ENCODE measurements around the gene CD101.

Gene CD101

GRCh38 chr1:117051224-117052064, 49.9 kb downstream of the CD101 start:
- DNase-seq (ENCODE audit: low read depth in 2 of 3, low spot score in 2 of 3) = no peak

DNA sequence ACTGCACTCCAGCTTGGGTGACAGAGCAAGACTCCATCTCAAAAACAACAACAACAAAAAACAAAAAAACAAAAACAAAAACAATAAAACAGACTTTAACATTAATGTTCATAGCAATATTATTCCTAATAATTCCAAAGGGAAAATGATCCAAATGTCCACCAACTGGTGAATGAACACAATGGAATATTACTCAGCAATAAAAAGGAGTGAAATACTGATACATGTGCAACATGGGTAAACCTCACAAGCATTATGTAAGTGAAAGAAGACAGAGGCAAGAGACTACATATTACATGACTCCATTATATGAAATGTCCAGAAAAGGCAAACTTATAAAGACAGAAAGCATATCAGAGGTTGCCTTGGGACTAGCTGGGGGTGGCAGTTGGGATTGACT, 52.5 kb downstream of the CD101 start:
- DNase-seq (ENCODE audit: low read depth in 2 of 3, low spot score in 2 of 3) = no peak

GRCh38 chr1:117058810-117059209, 57.2 kb downstream of the CD101 start:
- DNase-seq (ENCODE audit: low read depth in 2 of 3, low spot score in 2 of 3) = no peak

- peak; percentile 48 to 63 (median 62) for DNase-seq (ENCODE audit: low read depth in 2 of 3, low spot score in 2 of 3)
These were observed 57.7 kb downstream of the CD101 start for GRCh38 chr1:117059334-117059677.

DNA sequence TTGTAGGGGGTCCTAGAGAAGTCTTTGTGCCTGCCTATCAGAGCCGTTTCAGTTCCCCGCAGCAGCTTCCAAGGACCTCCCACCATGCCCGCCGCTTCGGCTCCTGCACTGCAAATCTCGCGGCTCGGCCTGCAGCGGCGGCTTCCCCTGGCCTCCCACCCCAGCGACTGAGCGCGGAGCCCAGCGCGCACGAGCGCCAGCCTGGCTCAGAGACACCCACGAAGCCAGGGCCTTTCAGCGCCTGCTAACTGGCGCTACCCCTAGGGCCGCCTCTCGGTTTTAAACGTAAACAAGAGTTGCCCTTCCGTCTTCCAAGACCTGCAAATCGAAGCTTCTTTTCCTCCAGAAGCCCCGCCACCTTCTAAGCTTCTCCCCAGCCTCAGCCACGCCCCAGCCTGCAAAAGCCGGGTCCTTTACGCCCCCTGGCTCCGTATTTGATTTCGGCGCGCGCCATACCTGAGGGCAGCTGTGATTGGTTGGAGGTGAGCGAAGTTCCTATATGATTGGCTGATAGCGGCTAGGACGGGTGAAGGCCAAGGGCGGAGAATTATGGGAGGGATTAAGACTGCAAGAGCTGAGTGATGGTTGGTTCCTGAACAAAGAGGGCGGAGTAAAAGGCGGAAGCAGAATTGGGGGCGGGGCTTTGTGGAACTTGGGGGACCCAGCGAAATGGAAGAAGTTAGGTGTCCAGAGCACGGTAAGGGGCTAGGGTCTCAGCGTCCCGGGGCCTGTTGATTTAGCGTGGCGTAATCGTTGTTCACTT, 58.3 kb downstream of the CD101 start, which contains the start of gene TTF2:
Gene TTF2 (plus strand): TSS at position 649 of the 763 bp plus-strand sequence. CDS start 21 bp downstream, at position 670.
- peak; percentile 87 to 92 (median 87) for DNase-seq (ENCODE audit: low read depth in 2 of 3, low spot score in 2 of 3)

- no peak for DNase-seq (ENCODE audit: low read depth in 2 of 3, low spot score in 2 of 3)
These were observed 59.1 kb downstream of the CD101 start for GRCh38 chr1:117060441-117061317.

DNA sequence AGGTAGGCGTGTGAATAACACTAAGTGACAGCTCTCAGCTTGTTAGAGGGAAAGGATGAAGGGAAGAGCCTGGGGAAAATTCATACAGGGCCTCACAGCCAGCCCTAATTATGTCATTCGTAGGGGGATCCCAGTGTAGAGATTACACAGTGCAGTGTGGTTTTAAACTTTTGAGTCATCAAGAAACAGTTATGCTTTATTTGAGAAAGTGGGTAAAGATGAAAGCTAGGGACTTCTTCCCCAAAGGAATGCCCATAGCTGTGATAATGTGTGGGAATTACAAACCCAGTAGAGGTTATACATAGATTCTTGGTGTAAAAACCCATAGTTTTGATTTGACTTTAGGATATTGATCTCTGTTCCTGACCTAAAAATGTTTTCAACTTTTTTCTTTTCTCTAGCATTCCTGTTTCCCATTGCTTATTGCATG, 60.4 kb downstream of the CD101 start:
- DNase-seq (ENCODE audit: low read depth in 2 of 3, low spot score in 2 of 3) = no peak

GRCh38 chr1:117066367-117066766, 64.8 kb downstream of the CD101 start:
- DNase-seq (ENCODE audit: low read depth in 2 of 3, low spot score in 2 of 3) = no peak

DNA sequence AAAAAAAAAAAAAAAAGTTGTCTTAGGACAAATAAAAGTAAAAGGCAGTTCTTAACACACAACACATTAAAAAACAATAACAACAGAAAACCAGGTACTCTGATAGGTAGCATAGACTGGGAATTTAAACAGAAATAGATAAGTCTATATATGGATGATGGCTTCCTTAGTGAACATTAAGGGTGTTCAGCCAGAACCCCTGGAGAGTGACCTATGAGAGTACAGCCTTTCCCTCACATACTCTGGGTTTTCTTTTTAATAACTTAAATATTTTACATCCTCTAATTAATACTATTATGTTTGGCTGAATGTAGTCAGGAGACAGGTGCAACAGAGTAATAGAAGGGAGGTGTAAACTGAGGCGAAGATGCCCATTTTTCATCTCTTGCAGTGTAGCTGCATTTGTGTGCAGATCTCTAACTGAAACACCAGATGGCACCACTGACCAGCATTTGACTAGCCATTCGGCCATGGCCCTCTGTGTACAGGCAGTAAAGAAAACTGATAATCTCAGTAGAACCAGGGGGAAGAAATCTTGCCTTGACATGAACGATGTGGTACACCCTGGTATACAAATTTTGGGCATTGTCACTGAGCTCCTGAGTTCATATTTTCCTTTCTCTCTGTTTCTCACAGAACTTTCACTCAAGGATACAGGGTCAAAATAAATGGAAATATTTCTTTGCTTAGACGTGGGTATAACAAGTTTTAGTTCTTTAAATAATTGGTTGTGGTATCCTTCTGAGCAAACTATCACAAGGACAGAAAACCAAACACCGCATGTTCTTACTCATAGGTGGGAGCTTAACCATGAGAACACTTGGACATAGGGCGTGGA, 66.2 kb downstream of the CD101 start:
- DNase-seq (ENCODE audit: low read depth in 2 of 3, low spot score in 2 of 3) = no peak

GRCh38 chr1:117068580-117068979, 67.0 kb downstream of the CD101 start:
- no peak for DNase-seq (ENCODE audit: low read depth in 2 of 3, low spot score in 2 of 3)

DNA sequence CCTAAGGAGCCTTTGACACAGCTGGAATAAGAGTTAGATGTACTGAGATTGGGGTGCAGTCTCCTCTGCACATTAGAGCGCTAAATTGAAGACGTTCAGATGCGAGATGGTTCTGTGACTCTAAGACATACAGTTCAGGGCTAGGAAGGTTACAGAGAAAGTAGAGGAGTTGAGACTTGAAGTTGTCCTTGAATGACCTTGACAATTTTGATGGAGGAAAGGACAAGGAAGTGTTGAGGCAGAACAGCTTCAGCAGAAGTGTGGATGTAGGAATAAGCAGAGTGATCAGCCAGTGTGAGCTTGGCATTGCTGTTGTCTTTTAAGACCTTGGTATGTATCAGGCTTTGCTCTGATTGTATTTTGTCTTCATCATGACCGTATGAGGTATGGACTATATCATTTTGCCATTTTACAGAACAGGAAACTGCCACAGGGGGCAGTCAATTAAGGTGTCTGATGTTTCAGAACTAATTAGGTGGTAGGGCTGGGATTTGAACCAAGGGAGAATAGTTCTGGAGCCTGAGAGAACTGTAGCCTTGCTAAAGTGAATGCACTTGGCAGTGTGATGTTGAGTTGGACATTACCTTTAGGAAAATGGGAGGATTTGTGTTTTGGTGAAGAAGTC, 67.8 kb downstream of the CD101 start:
- no peak for DNase-seq (ENCODE audit: low read depth in 2 of 3, low spot score in 2 of 3)

DNA sequence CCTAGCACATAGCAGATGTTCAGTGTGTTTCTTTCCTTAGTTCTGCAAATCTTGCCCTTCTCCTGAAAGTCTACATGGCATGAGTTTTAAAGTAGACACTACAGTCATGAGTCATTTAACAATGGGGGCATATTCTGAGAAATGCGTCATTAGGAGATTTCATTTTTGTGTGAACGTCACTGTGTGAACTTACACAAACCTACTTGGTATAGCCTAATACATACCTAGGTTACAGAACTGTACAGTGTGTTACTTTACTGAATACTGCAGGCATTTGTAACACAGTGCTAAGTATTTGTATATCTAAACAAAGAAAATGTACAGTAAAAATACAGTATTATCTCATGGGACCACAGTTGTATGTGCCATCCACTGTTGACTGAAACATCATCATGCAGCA, 68.6 kb downstream of the CD101 start:
- DNase-seq (ENCODE audit: low read depth in 2 of 3, low spot score in 2 of 3) = no peak

GRCh38 chr1:117076648-117077047, 75.1 kb downstream of the CD101 start:
- DNase-seq (ENCODE audit: low read depth in 2 of 3, low spot score in 2 of 3) = no peak

GRCh38 chr1:117077267-117077666, 75.7 kb downstream of the CD101 start:
- DNase-seq (ENCODE audit: low read depth in 2 of 3, low spot score in 2 of 3) = no peak

DNA sequence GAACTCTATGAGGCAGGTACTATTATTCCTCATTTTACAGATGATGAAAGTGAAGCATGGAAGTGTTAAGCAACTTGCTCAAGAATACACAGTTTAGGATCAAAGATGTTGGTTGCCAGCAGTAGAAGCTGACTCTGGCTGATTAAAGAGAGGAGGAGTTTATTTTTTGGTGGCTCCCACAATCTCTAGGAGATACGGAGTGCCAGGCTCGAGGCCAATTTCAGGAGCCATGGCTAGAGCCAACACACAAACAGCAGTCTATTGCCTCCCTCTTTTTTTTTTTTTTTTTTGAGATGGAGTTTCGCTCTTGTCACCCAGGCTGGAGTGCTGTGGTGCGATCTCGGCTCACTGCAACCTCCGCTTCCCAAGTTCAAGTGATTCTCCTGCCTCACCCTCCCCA, 78.2 kb downstream of the CD101 start:
- no peak for DNase-seq (ENCODE audit: low read depth in 2 of 3, low spot score in 2 of 3)

- DNase-seq (ENCODE audit: low read depth in 2 of 3, low spot score in 2 of 3) = no peak
These were observed 82.7 kb downstream of the CD101 start for GRCh38 chr1:117084231-117084630.
